Measurements from ENCODE around the gene LRBA.
"Not testable (repeated sequence)": the region's sequence is repeated elsewhere in the genome, so short reads cannot be mapped to it uniquely, and the experiment has no call there.

LRBA gene

GRCh38 chr4:151014521-151015458 lies at the start of gene LRBA:
TSS of gene LRBA (minus strand) at chr4:151015284. CDS start at chr4:151014642, 642 bp downstream.
- Histone ChIP-seq H3K4me3 (ENCODE audit: low read depth in 1 of 2, low read length in 2 of 2) (peak within 1 kb of the TSS; percentile 95 to 99), H3K9ac (ENCODE audit: low read length) (peak within 1 kb of the TSS; percentile 86), H3K27ac (ENCODE audit: low read depth, low read length) (peak within 1 kb of the TSS; percentile 92), H3K27me3 (ENCODE audit: control insufficient read depth in 1 of 2, insufficient read depth in 2 of 2, low read length in 2 of 2) (no peaks in the 10 kb centered on the region), H3K4me1 (ENCODE audit: insufficient read depth, low read length) (no peaks in the 10 kb centered on the region), H3K9me3 (ENCODE audit: low read length) (no peaks in the 10 kb centered on the region), H3K36me3 (ENCODE audit: insufficient read depth, low read length) (no peaks in the 10 kb centered on the region)

GRCh38 chr4:151063143-151063542 lies 48.1 kb upstream of the LRBA start:
- not testable (repeated sequence) for H3K4me1 ChIP-seq (ENCODE audit: insufficient read depth, low read length); H3K27me3 ChIP-seq (ENCODE audit: control insufficient read depth in 1 of 2, insufficient read depth in 2 of 2, low read length in 2 of 2); H3K27ac ChIP-seq (ENCODE audit: low read depth, low read length); H3K9ac ChIP-seq (ENCODE audit: low read length); H3K4me3 ChIP-seq (ENCODE audit: low read depth in 1 of 2, low read length in 2 of 2); H3K9me3 ChIP-seq (ENCODE audit: low read length); H3K36me3 ChIP-seq (ENCODE audit: insufficient read depth, low read length)

GRCh38 chr4:151055539-151055938 lies 40.5 kb upstream of the LRBA start:
- H3K4me1 ChIP-seq (ENCODE audit: insufficient read depth, low read length) = no peaks in the 10 kb centered on the region
- no peaks in the 10 kb centered on the region for H3K27me3 ChIP-seq (ENCODE audit: control insufficient read depth in 1 of 2, insufficient read depth in 2 of 2, low read length in 2 of 2)
- H3K36me3 ChIP-seq (ENCODE audit: insufficient read depth, low read length) = no peaks in the 10 kb centered on the region
- H3K4me3 ChIP-seq (ENCODE audit: low read depth in 1 of 2, low read length in 2 of 2) = no peak overlapping the region
- no peaks in the 10 kb centered on the region for H3K9me3 ChIP-seq (ENCODE audit: low read length)
- no peak overlapping the region for H3K9ac ChIP-seq (ENCODE audit: low read length)
- H3K27ac ChIP-seq (ENCODE audit: low read depth, low read length) = no peak overlapping the region

- no peaks in the 10 kb centered on the region for H3K4me1 ChIP-seq (ENCODE audit: insufficient read depth, low read length)
- H3K27me3 ChIP-seq (ENCODE audit: control insufficient read depth in 1 of 2, insufficient read depth in 2 of 2, low read length in 2 of 2) = no peaks in the 10 kb centered on the region
- no peak overlapping the region for H3K9ac ChIP-seq (ENCODE audit: low read length)
- no peak overlapping the region for H3K4me3 ChIP-seq (ENCODE audit: low read depth in 1 of 2, low read length in 2 of 2)
- H3K36me3 ChIP-seq (ENCODE audit: insufficient read depth, low read length) = no peaks in the 10 kb centered on the region
- H3K27ac ChIP-seq (ENCODE audit: low read depth, low read length) = no peak overlapping the region
- H3K9me3 ChIP-seq (ENCODE audit: low read length) = no peaks in the 10 kb centered on the region
Measured at GRCh38 chr4:151052785-151053184, 37.7 kb upstream of the LRBA start.

- H3K27me3 ChIP-seq (ENCODE audit: control insufficient read depth in 1 of 2, insufficient read depth in 2 of 2, low read length in 2 of 2) = no peaks in the 10 kb centered on the region
- no peaks in the 10 kb centered on the region for H3K9me3 ChIP-seq (ENCODE audit: low read length)
- no peak overlapping the region for H3K9ac ChIP-seq (ENCODE audit: low read length)
- no peak overlapping the region for H3K4me3 ChIP-seq (ENCODE audit: low read depth in 1 of 2, low read length in 2 of 2)
- no peaks in the 10 kb centered on the region for H3K4me1 ChIP-seq (ENCODE audit: insufficient read depth, low read length)
- H3K36me3 ChIP-seq (ENCODE audit: insufficient read depth, low read length) = no peaks in the 10 kb centered on the region
- H3K27ac ChIP-seq (ENCODE audit: low read depth, low read length) = no peak overlapping the region
Measured at GRCh38 chr4:151049430-151049884, 34.4 kb upstream of the LRBA start.

GRCh38 chr4:151048913-151049312 lies 33.8 kb upstream of the LRBA start:
- Histone ChIP-seq H3K9me3 (ENCODE audit: low read length) (no peaks in the 10 kb centered on the region), H3K27me3 (ENCODE audit: control insufficient read depth in 1 of 2, insufficient read depth in 2 of 2, low read length in 2 of 2) (no peaks in the 10 kb centered on the region), H3K4me1 (ENCODE audit: insufficient read depth, low read length) (no peaks in the 10 kb centered on the region), H3K27ac (ENCODE audit: low read depth, low read length) (no peak overlapping the region), H3K9ac (ENCODE audit: low read length) (no peak overlapping the region), H3K4me3 (ENCODE audit: low read depth in 1 of 2, low read length in 2 of 2) (no peak overlapping the region), H3K36me3 (ENCODE audit: insufficient read depth, low read length) (no peaks in the 10 kb centered on the region)

GRCh38 chr4:151046609-151047008 lies 31.5 kb upstream of the LRBA start:
- no peaks in the 10 kb centered on the region for H3K27me3 ChIP-seq (ENCODE audit: control insufficient read depth in 1 of 2, insufficient read depth in 2 of 2, low read length in 2 of 2)
- H3K27ac ChIP-seq (ENCODE audit: low read depth, low read length) = no peak overlapping the region
- H3K4me3 ChIP-seq (ENCODE audit: low read depth in 1 of 2, low read length in 2 of 2) = no peak overlapping the region
- no peaks in the 10 kb centered on the region for H3K4me1 ChIP-seq (ENCODE audit: insufficient read depth, low read length)
- H3K36me3 ChIP-seq (ENCODE audit: insufficient read depth, low read length) = no peaks in the 10 kb centered on the region
- H3K9me3 ChIP-seq (ENCODE audit: low read length) = no peaks in the 10 kb centered on the region
- H3K9ac ChIP-seq (ENCODE audit: low read length) = no peak overlapping the region

- Histone ChIP-seq H3K36me3 (ENCODE audit: insufficient read depth, low read length) (no peaks in the 10 kb centered on the region), H3K4me1 (ENCODE audit: insufficient read depth, low read length) (no peaks in the 10 kb centered on the region), H3K27me3 (ENCODE audit: control insufficient read depth in 1 of 2, insufficient read depth in 2 of 2, low read length in 2 of 2) (no peaks in the 10 kb centered on the region), H3K27ac (ENCODE audit: low read depth, low read length) (no peak overlapping the region), H3K4me3 (ENCODE audit: low read depth in 1 of 2, low read length in 2 of 2) (no peak overlapping the region), H3K9me3 (ENCODE audit: low read length) (no peaks in the 10 kb centered on the region), H3K9ac (ENCODE audit: low read length) (no peak overlapping the region)
Measured at GRCh38 chr4:151045907-151046306, 30.8 kb upstream of the LRBA start.

- Histone ChIP-seq H3K4me1 (ENCODE audit: insufficient read depth, low read length) (no peaks in the 10 kb centered on the region), H3K36me3 (ENCODE audit: insufficient read depth, low read length) (no peaks in the 10 kb centered on the region), H3K9me3 (ENCODE audit: low read length) (no peaks in the 10 kb centered on the region), H3K27ac (ENCODE audit: low read depth, low read length) (no peak overlapping the region), H3K9ac (ENCODE audit: low read length) (no peak overlapping the region), H3K27me3 (ENCODE audit: control insufficient read depth in 1 of 2, insufficient read depth in 2 of 2, low read length in 2 of 2) (no peaks in the 10 kb centered on the region), H3K4me3 (ENCODE audit: low read depth in 1 of 2, low read length in 2 of 2) (no peak overlapping the region)
Measured at GRCh38 chr4:151043803-151044515, 28.9 kb upstream of the LRBA start.

GRCh38 chr4:151039733-151040132 lies 24.6 kb upstream of the LRBA start:
- H3K4me3 ChIP-seq (ENCODE audit: low read depth in 1 of 2, low read length in 2 of 2) = no peak overlapping the region
- no peaks in the 10 kb centered on the region for H3K9me3 ChIP-seq (ENCODE audit: low read length)
- no peaks in the 10 kb centered on the region for H3K4me1 ChIP-seq (ENCODE audit: insufficient read depth, low read length)
- no peaks in the 10 kb centered on the region for H3K27me3 ChIP-seq (ENCODE audit: control insufficient read depth in 1 of 2, insufficient read depth in 2 of 2, low read length in 2 of 2)
- no peak overlapping the region for H3K27ac ChIP-seq (ENCODE audit: low read depth, low read length)
- H3K9ac ChIP-seq (ENCODE audit: low read length) = no peak overlapping the region
- no peaks in the 10 kb centered on the region for H3K36me3 ChIP-seq (ENCODE audit: insufficient read depth, low read length)

- no peaks in the 10 kb centered on the region for H3K36me3 ChIP-seq (ENCODE audit: insufficient read depth, low read length)
- no peak overlapping the region for H3K27ac ChIP-seq (ENCODE audit: low read depth, low read length)
- no peaks in the 10 kb centered on the region for H3K9me3 ChIP-seq (ENCODE audit: low read length)
- H3K4me3 ChIP-seq (ENCODE audit: low read depth in 1 of 2, low read length in 2 of 2) = no peak overlapping the region
- no peaks in the 10 kb centered on the region for H3K27me3 ChIP-seq (ENCODE audit: control insufficient read depth in 1 of 2, insufficient read depth in 2 of 2, low read length in 2 of 2)
- H3K9ac ChIP-seq (ENCODE audit: low read length) = no peak overlapping the region
- H3K4me1 ChIP-seq (ENCODE audit: insufficient read depth, low read length) = no peaks in the 10 kb centered on the region
Measured at GRCh38 chr4:151038452-151039157, 23.5 kb upstream of the LRBA start.
